UCSD-AML1 (cell line): ENCODE results near the gene PGLYRP2.
"Not testable (repeated sequence)": the region's sequence is repeated elsewhere in the genome, so short reads cannot be mapped to it uniquely, and the experiment has no call there.

ENCODE experiments used
- DNase-seq: peaks from one replicate; lab custom pipeline; 2025; ENCODE audit not compliant: unreplicated experiment; lab: John Stamatoyannopoulos, UW

Gene PGLYRP2

GRCh38 chr19:15479391-15480345, at the start of gene PGLYRP2:
Gene PGLYRP2, minus strand, starts transcription at chr19:15479501. Its CDS starts 130 bp downstream, at chr19:15479371.
- peak; percentile 42 for DNase-seq

GRCh38 chr19:15527705-15528104, 48.4 kb upstream of the PGLYRP2 start:
- DNase-seq = no peak

- no peak for DNase-seq
Measured at GRCh38 chr19:15526408-15526807, 47.1 kb upstream of the PGLYRP2 start.

- no peak for DNase-seq
Measured at GRCh38 chr19:15525291-15525690, 46.0 kb upstream of the PGLYRP2 start.

- no peak for DNase-seq
Measured at GRCh38 chr19:15524781-15525180, 45.5 kb upstream of the PGLYRP2 start.

- no peak for DNase-seq
Measured at GRCh38 chr19:15519433-15519976, 40.2 kb upstream of the PGLYRP2 start.

GRCh38 chr19:15517778-15518177, 38.5 kb upstream of the PGLYRP2 start:
- no peak for DNase-seq

- no peak for DNase-seq
Measured at GRCh38 chr19:15516363-15516762, 37.1 kb upstream of the PGLYRP2 start.

- not testable (repeated sequence) for DNase-seq
Measured at GRCh38 chr19:15515227-15515625, 35.9 kb upstream of the PGLYRP2 start.

- DNase-seq = no peak
Measured at GRCh38 chr19:15511671-15512424, 32.5 kb upstream of the PGLYRP2 start.

- DNase-seq = no peak
Measured at GRCh38 chr19:15508035-15508710, 28.9 kb upstream of the PGLYRP2 start, which contains the start of gene CYP4F22. Gene CYP4F22, plus strand, starts transcription at chr19:15508525. Its CDS starts 16,812 bp downstream, at chr19:15525337.

GRCh38 chr19:15507068-15508034, 28.1 kb upstream of the PGLYRP2 start:
- no peak for DNase-seq

GRCh38 chr19:15506074-15506571, 26.8 kb upstream of the PGLYRP2 start:
- no peak for DNase-seq

GRCh38 chr19:15502264-15502663, 23.0 kb upstream of the PGLYRP2 start:
- DNase-seq = no peak

- no peak for DNase-seq
Measured at GRCh38 chr19:15501596-15501995, 22.3 kb upstream of the PGLYRP2 start.

- no peak for DNase-seq
Measured at GRCh38 chr19:15498910-15499309, 19.6 kb upstream of the PGLYRP2 start.

- no peak for DNase-seq
Measured at GRCh38 chr19:15498156-15498858, 19.0 kb upstream of the PGLYRP2 start.

- no peak for DNase-seq
Measured at GRCh38 chr19:15495151-15495550, 15.8 kb upstream of the PGLYRP2 start.
